Activated CD8-positive, alpha-beta memory T cell treated with anti-CD3 and anti-CD28 coated beads, Interleukin-2, amount 50 U/mL, for 1 hour (primary cell): Measurements from ENCODE around the gene MRPL20.
"Not testable (repeated sequence)": the region's sequence is repeated elsewhere in the genome, so short reads cannot be mapped to it uniquely, and the experiment has no call there.

Source experiments
- DNase-seq: peaks from one replicate; pipeline ENCODE4 v3.0.0-alpha.2; 2020; ENCODE audit errors: extremely low read depth

The MRPL20 gene

GRCh38 chr1:1425753-1426495 lies 18.8 kb upstream of the MRPL20 start:
- no peak for DNase-seq

GRCh38 chr1:1425426-1425752 lies 18.3 kb upstream of the MRPL20 start:
- no peak for DNase-seq

GRCh38 chr1:1424707-1425106 lies 17.6 kb upstream of the MRPL20 start:
- DNase-seq, result no peak

- DNase-seq, result no peak
These were observed 16.1 kb upstream of the MRPL20 start for GRCh38 chr1:1423245-1423597.

GRCh38 chr1:1422465-1423244 lies 15.6 kb upstream of the MRPL20 start:
- DNase-seq, result no peak

- DNase-seq, result no peak
These were observed 14.9 kb upstream of the MRPL20 start for GRCh38 chr1:1421907-1422464.

- DNase-seq, result no peak
These were observed 14.2 kb upstream of the MRPL20 start, which contains the start of gene ANKRD65 for GRCh38 chr1:1421147-1421906. Gene ANKRD65, minus strand, starts transcription at chr1:1421276. Its CDS starts 271 bp downstream, at chr1:1421005.

- DNase-seq, result no peak
These were observed 13.6 kb upstream of the MRPL20 start for GRCh38 chr1:1420654-1421141.

GRCh38 chr1:1419813-1420653 lies 12.9 kb upstream of the MRPL20 start:
- no peak for DNase-seq

- no peak for DNase-seq
These were observed 12.3 kb upstream of the MRPL20 start for GRCh38 chr1:1419363-1419812.

- DNase-seq, result no peak
These were observed 11.6 kb upstream of the MRPL20 start for GRCh38 chr1:1418464-1419362.

GRCh38 chr1:1417825-1418463 lies 10.9 kb upstream of the MRPL20 start:
- DNase-seq, result not testable (repeated sequence)

- not testable (repeated sequence) for DNase-seq
These were observed 10.3 kb upstream of the MRPL20 start for GRCh38 chr1:1417396-1417795.

- DNase-seq, result no peak
These were observed 8.7 kb upstream of the MRPL20 start for GRCh38 chr1:1415751-1416150.

- DNase-seq, result not testable (repeated sequence)
These were observed 5.3 kb upstream of the MRPL20 start for GRCh38 chr1:1412311-1412902.

- DNase-seq, result no peak
These were observed 4.5 kb upstream of the MRPL20 start for GRCh38 chr1:1411626-1412025.

- not testable (repeated sequence) for DNase-seq
These were observed 3.1 kb upstream of the MRPL20 start for GRCh38 chr1:1410238-1410637.

GRCh38 chr1:1407636-1408318 lies 684 bp upstream of the MRPL20 start:
- no peak for DNase-seq
